HG03342 (cell line): ENCODE results near the gene NF2.
"Not testable (repeated sequence)": the region's sequence is repeated elsewhere in the genome, so short reads cannot be mapped to it uniquely, and the experiment has no call there.

Source experiments
- ATAC-seq: cut with Tn5 transposase; IDR thresholded peaks from one replicate; pipeline ENCODE4 v1.9.1; 2021; ENCODE audit warnings: mild to moderate bottlenecking, moderate library complexity; ENCODE audit not compliant: unreplicated experiment

Gene NF2

GRCh38 chr22:29594447-29594846 is 9.0 kb upstream of the NF2 start:
- ATAC-seq, result not testable (repeated sequence)

DNA sequence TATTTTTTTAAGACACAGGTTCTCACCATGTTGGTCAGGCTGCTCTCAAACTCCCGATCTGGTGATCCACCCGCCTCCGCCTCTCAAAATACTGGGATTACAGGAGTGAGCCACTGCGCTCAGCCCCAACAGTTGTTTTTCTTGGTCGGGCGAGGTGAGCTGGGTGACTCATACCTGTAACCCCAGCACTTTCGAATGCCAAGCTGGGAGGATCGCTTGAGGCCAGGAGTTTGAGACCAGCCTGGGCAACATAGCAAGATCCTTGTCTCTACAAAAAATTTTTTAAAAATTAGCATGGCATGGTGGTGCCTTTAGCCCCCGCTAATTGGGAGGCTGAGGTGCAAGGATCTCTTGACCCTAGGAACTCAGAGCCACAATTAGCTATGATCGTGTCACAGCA is 7.0 kb upstream of the NF2 start:
- ATAC-seq, result no peak

DNA sequence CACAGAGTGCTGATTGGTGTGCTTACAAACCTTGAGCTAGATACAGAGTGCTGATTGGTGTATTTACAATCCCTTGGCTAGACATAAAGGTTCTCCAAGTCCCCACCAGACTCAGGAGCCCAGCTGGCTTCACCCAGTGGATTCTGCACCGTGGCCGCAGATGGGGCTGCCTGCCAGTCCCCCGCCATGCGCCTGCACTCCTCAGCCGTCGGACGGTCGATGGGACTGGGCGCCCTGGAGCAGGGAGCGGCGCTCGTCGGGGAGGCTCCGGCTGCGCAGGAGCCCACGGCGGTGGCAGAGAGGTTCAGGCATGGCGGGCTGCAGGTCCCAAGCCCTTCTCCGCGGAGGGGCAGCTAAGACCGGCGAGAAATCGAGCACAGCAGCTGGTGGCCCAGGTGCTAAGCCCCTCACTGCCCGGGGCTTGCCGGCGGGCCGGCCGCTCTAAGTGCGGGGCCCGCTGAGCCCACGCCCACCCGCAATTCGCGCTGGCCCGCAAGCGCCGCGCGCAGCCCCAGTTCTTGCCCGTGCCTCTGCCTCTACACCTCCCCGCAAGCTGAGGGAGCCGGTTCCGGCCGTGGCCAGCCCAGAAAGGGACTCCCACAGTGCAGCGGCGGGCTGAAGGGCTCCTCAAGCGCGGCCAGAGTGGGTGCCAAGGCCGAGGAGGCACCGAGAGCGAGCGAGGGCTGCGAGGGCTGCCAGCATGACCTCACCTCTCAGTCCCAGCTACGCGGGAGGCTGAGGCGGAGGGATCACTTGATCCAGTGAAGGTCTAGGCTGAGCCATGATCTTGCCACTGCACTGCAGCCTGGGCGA is 5.4 kb upstream of the NF2 start:
- ATAC-seq, result not testable (repeated sequence)

DNA sequence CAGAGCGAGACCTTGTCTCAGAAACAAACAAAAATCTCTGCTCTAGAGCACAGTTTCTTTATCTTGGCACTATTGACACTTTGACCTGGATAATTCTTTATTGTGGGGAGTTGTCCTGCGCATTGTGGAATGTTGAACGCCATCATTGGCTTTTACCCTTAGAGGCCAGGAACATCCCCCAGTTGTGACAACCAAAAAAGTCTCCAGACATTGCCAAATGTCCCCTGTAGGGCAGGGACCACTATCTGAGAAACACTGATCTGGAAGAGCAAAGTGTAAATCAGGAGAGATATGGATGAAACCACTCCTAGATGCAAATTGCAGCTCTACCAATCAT is 4.8 kb upstream of the NF2 start:
- ATAC-seq, result no peak

- no peak for ATAC-seq
Observed at GRCh38 chr22:29604076-29604360, 585 bp downstream of the NF2 start.

- no peak for ATAC-seq
Observed at GRCh38 chr22:29605527-29605850, 2.1 kb downstream of the NF2 start.

GRCh38 chr22:29606320-29606719 is 2.9 kb downstream of the NF2 start:
- no peak for ATAC-seq

DNA sequence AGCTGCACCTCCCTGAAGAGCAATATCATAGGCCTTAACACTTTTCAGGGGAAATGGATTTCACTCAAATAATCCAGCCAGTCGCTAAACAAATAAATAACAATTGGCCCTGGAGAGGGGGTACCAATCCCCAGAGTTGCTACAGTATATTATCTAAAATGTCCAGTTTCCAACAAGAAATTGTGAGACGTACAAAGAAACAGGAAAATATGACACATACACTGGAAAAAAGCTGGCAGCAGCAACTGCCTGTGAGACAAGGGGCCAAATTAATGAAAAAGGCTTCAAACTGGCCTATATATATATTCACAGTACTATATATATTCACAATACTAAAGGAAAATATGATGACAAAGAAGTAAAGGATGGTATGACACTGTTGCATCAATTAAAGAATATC is 4.0 kb downstream of the NF2 start:
- no peak for ATAC-seq

- no peak for ATAC-seq
Observed at GRCh38 chr22:29609139-29609538, 5.7 kb downstream of the NF2 start.

DNA sequence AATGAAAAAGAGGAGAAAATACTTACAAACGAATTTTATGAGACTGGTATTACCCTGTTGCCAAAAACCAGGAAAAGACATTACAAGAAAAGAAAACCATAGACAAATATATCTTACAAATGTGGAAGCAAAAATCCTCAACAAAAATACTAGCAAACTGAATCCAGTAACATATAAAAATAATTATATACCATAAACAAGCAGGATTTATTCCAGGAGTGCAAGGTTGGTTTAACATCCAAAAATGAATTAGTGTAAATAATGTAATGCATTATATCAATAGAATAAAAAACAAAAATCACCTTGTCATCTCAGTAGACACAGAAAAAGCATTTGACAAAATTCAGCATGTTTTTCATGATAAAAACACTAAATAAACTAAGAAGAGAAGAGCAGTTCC is 7.3 kb downstream of the NF2 start:
- ATAC-seq, result no peak

GRCh38 chr22:29615705-29616327 is 12.4 kb downstream of the NF2 start:
- no peak for ATAC-seq

DNA sequence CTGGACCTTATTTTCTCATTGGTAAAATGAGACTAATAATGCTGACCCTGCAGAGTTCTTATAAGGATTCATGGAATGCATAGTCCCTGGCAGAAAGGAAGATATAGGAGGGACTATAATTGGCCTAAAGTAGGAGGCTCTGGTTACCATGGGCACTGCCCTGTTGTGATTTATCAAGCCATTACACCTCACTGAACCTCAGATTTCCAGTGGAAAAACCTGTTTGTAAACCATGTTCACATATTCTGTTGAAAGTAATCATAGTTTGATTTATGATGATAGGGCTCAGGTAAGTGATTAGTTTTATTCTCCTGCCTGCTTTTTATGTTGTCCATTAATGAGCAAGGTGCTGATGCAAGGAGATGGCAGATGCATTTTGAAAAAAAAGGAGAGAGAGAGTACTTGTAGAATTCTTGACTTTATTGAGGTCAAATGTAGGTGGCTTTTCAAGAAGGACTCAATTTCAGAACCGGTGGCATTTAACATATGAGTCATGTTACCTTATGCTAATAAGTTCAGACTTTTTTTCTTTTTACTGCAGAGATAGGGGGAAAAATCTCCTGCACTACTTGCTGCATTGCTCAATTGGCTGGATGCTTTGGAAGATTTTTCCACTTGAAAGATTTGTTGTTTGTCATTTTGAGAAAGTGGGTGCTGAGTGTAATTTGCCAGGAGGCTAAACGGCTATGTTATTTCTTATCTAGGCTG is 14.6 kb downstream of the NF2 start:
- ATAC-seq, result no peak

GRCh38 chr22:29621761-29622526 is 18.5 kb downstream of the NF2 start:
- no peak for ATAC-seq

DNA sequence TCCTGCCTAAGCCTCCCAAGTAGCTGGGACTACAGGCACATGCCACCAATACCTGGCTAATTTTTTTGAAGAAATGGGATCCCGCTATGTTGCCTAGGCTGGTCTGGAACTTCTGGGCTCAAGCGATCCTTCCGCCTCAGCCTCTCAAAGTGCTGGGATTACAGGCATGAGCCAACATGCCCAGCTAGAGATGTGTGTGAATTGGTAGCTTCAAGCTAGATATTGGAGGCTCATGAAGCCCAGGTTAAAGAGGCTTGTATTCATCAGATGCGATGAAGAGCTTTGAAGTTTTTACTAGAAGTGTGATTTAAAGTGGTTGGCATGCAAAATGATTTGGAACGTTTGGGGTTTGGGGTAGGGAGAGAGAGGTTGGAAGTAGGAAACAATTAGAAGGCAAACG is 19.6 kb downstream of the NF2 start:
- ATAC-seq, result no peak

DNA sequence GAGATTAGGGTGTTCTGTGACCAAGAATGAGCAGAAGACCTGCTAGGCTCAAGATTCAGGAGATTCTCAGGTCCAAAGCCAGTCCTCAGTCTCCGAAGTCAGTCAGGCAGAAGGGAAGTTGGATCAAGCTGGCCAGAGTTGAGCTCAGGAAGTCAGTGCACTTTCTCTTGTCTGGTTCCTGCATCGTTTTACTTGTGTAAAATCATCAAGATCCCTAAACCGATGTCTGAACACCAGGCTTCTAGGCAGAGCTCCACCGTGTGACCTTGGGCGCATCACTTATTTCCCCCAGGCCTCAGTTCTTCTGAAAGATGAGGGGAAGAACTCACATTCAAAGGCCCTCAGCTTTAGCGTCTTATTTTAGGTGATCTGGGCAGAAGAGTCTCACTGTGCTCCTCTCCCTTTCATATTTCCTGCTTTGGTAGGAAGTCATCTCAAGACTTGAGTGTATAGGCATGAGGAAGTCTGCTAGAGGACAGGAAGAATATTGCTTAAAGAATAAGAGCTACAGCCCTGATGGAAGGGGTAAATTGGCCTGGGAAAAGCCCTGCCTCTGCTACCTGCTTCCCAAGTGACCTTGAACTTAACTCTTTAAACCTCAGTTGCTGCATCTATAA is 20.2 kb downstream of the NF2 start:
- no peak for ATAC-seq

DNA sequence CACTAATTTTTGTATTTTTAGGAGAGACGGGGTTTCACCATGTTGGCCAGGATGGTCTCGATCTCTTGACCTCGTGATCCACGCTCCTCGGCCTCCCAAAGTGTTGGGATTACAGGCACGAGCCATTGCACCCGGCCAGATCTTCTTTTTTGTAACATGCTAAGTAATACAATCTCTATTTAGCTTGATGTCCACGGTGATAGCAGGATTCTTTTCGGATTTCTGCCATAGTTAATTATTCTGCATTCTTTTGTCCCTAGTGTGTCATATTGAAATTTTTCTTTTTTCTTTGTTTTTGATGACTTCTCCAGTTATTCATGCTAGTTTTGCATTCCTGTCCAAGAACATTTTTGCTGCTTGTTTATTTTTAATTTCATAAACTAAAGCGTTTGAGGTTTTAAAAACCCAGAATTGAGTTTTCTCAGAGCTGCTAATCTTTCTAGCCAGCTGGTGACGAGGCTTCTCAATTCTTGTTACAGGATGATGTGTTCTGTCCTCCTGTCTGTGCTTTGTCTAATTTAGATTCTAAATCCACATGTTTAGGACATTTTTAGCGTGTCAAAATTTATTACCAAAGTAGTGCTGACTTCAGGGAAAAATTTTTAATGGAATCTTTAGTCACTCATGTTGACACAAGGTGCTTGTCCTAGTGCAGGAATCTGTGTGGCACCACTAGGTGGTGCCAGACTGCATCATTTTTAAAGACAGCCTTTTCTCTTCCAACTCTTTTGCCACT is 21.8 kb downstream of the NF2 start:
- no peak for ATAC-seq

DNA sequence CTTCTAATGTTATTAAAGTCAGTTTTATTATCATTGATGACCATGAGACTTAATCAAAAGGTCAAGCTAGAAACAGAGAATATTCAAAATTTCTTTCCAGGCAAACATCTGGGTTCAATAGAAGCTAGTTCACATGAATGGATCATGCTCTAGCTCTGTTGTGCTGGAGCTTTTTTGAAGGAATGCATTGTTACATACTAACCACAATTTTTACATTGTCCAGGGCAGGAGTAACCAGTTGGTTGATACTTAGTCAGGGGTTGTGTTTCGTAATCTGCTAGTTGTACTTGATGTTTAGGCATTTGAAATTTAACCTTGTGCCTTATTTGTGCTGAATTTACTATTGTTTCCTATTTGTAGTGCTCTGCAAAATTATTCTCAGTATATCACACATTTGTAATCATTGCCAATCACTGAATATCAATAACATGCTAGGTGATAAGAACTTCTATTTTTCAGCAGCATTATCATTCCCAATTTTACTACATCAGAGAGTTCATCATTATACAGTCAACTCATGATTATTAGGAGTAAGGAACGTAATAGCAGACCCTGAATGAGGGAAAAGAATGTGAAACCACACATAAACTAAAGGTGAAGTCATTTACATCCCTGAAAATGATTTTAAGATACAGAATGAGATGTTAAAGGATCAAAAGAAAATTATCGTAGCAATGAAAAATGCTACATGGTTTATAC is 23.2 kb downstream of the NF2 start:
- ATAC-seq, result no peak

DNA sequence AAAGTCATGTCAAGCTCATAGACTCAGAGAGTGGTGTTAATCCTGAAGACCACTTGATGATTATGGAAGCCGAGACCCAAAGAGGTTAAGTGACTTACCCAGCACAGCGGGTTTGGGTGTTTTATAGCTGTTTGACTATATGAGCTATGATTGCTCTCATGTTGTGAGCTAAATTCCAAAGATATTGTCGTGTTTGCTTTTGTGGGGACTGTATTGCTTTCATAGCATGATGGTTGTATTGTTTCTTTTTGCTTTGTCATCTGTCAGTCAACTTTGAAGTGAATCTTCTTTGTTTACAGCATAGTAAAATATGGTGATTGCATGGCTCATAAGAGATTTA is 23.7 kb downstream of the NF2 start:
- no peak for ATAC-seq

DNA sequence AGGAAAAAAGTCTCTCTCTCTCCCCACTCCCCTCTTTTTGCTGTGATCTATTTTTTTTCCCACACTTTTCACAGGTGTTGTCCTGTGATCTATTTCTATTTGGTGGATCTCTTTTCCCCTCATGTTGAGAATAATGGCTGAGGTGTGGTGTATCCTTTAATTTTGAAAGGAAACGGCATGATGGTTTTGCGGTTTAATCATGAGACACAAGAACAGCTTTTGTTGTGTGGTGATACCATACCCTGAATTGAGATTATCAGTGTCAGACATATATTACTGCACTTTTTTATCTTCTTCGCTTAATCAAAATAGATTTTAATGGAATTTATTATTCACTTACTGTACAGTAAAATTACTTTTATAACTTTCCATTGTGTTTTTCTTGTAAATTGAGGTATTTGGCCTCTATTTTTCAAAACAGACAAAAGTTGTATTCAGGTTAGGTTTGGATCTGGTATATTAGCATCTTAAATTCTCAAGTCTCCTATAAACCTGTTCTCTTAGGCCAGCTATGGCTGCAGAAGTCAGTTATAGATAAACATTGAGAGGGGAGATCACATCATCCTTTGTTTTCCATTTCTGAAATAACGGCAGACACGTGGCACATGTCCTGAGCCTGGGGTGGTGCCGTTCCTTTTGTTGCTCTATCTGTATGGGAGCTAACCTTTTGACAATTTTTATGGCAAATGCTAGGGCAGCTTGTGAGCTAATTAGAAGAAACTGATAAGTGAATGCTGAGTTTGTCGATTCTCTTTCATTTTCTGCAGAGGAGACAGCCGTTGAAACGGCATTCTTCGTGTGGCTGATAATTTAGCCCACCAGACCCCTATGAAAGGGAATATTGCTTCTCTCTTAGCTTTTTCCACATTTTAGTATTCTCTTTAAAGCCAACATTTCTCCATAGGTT is 25.8 kb downstream of the NF2 start:
- no peak for ATAC-seq
